ENCODE data around the gene CCDC24.

Gene CCDC24

DNA sequence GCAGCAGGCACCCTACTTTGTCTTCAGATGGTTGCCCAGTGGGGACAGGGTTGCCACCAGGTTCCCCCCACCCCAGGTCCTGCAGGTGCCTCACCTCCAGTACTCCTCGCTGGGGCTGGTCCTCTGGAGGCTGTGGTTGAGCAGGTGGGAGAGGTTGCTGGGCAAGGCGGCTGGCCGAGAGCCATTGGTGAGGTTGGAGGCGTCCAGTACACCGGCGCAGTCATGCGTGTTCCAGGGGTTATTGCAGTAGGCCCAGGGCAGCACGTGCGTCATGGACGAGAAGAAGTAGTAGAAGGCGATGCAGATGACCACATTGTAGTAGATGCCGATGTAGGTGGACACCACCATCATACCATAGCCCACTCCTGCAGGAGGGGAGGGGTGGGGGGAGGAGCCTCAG is 16.9 kb downstream of the CCDC24 start:
- Histone ChIP-seq H3K4me1 (ENCODE audit: insufficient read depth, low read length, severe bottlenecking) (no peaks in the 10 kb centered on the region), H3K27me3 (ENCODE audit: insufficient read depth, low read length) (no peaks in the 10 kb centered on the region), H2AFZ (ENCODE audit: low read length) (no peak overlapping the region), H3K4me2 (ENCODE audit: low read length) (no peak overlapping the region), H3K79me2 (ENCODE audit: insufficient read depth, low read length) (no peaks in the 10 kb centered on the region), H3K9me2 (ENCODE audit: low read depth, low read length) (no peaks in the 10 kb centered on the region), H3K9me3 (ENCODE audit: low read length) (no peaks in the 10 kb centered on the region), H3K27ac (ENCODE audit: low read depth, low read length, poor library complexity, severe bottlenecking) (no peak overlapping the region), H3K36me3 (ENCODE audit: insufficient read depth, low read length) (no peaks in the 10 kb centered on the region), H3K9ac (ENCODE audit: low read length) (no peak overlapping the region), H4K20me1 (ENCODE audit: insufficient read depth, low read length) (no peaks in the 10 kb centered on the region), H3K4me3 (ENCODE audit: low read depth, low read length, poor library complexity, severe bottlenecking) (no peak overlapping the region), H3F3A (ENCODE audit: insufficient read depth, low read length) (no peaks in the 10 kb centered on the region)
- TF ChIP-seq, protein P1, sequence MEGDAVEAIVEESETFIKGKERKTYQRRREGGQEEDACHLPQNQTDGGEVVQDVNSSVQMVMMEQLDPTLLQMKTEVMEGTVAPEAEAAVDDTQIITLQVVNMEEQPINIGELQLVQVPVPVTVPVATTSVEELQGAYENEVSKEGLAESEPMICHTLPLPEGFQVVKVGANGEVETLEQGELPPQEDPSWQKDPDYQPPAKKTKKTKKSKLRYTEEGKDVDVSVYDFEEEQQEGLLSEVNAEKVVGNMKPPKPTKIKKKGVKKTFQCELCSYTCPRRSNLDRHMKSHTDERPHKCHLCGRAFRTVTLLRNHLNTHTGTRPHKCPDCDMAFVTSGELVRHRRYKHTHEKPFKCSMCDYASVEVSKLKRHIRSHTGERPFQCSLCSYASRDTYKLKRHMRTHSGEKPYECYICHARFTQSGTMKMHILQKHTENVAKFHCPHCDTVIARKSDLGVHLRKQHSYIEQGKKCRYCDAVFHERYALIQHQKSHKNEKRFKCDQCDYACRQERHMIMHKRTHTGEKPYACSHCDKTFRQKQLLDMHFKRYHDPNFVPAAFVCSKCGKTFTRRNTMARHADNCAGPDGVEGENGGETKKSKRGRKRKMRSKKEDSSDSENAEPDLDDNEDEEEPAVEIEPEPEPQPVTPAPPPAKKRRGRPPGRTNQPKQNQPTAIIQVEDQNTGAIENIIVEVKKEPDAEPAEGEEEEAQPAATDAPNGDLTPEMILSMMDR (IDR thresholded peaks at IDR 0.05; ENCODE audit: low read length): no peak
- no peak for TF ChIP-seq EZH2 (IDR thresholded peaks at IDR 0.05; ENCODE audit: borderline replicate concordance, low read length)

DNA sequence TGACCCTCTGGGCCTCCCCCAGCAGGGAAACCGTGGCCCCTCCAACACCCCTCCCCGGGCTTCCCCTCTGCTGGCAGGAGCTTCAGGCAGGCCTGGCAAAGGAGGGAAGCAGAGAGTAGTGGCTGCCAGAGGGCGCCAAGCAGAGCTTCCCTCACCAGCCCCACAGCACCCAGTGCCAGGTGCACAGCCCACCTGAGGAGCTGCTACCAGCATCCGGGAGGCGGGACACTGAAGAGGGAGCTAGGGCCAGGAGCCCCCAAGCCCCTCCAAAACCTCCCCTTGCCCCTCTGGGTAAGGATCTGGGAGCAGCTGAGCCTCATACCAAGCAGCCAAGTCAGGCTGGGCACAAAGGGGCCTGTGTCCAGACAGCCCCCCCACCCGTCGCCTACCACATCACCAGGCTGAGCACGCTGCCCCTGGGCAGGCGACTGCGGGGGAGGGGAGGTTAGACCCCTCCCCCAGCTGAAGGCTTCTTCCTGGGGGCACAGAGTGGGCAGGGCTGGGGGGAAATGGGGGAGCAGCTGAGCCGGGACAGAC is 19.6 kb downstream of the CCDC24 start:
- no peak overlapping the region for H3K4me2 ChIP-seq (ENCODE audit: low read length)
- no peaks in the 10 kb centered on the region for H3K79me2 ChIP-seq (ENCODE audit: insufficient read depth, low read length)
- no peak for TF ChIP-seq EZH2 (IDR thresholded peaks at IDR 0.05; ENCODE audit: borderline replicate concordance, low read length)
- TF ChIP-seq, protein P1 (IDR thresholded peaks at IDR 0.05; ENCODE audit: low read length): no peak
- no peaks in the 10 kb centered on the region for H3K9me2 ChIP-seq (ENCODE audit: low read depth, low read length)
- no peak overlapping the region for H3K9ac ChIP-seq (ENCODE audit: low read length)
- H3K4me1 ChIP-seq (ENCODE audit: insufficient read depth, low read length, severe bottlenecking): no peaks in the 10 kb centered on the region
- H3K27me3 ChIP-seq (ENCODE audit: insufficient read depth, low read length): no peaks in the 10 kb centered on the region; the same call in 1 of the 2 replicates
- H3K4me3 ChIP-seq (ENCODE audit: low read depth, low read length, poor library complexity, severe bottlenecking): no peak overlapping the region
- no peaks in the 10 kb centered on the region for H3K9me3 ChIP-seq (ENCODE audit: low read length)
- H3K36me3 ChIP-seq (ENCODE audit: insufficient read depth, low read length): no peaks in the 10 kb centered on the region
- no peak overlapping the region for H3K27ac ChIP-seq (ENCODE audit: low read depth, low read length, poor library complexity, severe bottlenecking)
- H3F3A ChIP-seq (ENCODE audit: insufficient read depth, low read length): no peaks in the 10 kb centered on the region
- no peak overlapping the region for H2AFZ ChIP-seq (ENCODE audit: low read length)
- no peaks in the 10 kb centered on the region for H4K20me1 ChIP-seq (ENCODE audit: insufficient read depth, low read length)

DNA sequence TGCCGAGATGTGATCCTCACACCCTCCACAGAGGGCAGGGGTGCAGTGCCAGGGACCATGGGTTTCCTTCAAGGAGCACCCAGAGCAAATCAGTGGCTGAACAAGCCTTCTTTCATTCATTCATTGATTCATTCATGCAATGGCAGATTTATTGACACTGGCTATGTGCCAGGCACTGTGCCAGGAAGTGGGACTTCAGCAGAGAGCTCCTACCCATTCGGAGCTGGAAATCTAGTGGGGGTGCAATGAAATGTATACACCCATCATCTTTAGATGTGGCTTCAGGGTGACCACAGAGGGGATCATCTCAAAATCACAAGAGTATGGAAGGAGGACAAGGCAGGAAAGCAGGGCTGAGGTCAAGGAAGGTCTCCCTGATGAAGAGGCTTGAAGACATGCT is 21.0 kb downstream of the CCDC24 start:
- Histone ChIP-seq H3K79me2 (ENCODE audit: insufficient read depth, low read length) (no peaks in the 10 kb centered on the region), H3K9ac (ENCODE audit: low read length) (no peak overlapping the region), H2AFZ (ENCODE audit: low read length) (no peak overlapping the region), H3K9me3 (ENCODE audit: low read length) (no peaks in the 10 kb centered on the region), H3K9me2 (ENCODE audit: low read depth, low read length) (no peaks in the 10 kb centered on the region), H3K4me2 (ENCODE audit: low read length) (no peak overlapping the region), H3F3A (ENCODE audit: insufficient read depth, low read length) (no peaks in the 10 kb centered on the region), H3K36me3 (ENCODE audit: insufficient read depth, low read length) (no peaks in the 10 kb centered on the region), H3K27me3 (ENCODE audit: insufficient read depth, low read length) (no peaks in the 10 kb centered on the region; the same call in 1 of the 2 replicates), H4K20me1 (ENCODE audit: insufficient read depth, low read length) (no peaks in the 10 kb centered on the region), H3K4me3 (ENCODE audit: low read depth, low read length, poor library complexity, severe bottlenecking) (no peak overlapping the region), H3K4me1 (ENCODE audit: insufficient read depth, low read length, severe bottlenecking) (no peaks in the 10 kb centered on the region), H3K27ac (ENCODE audit: low read depth, low read length, poor library complexity, severe bottlenecking) (no peak overlapping the region)
- TF ChIP-seq, protein P1 (IDR thresholded peaks at IDR 0.05; ENCODE audit: low read length): no peak
- TF ChIP-seq EZH2 (IDR thresholded peaks at IDR 0.05; ENCODE audit: borderline replicate concordance, low read length): no peak
